Mucosa of stomach (tissue), 1 donor: ENCODE data around the gene AIG1.

Experiments
- H3K27me3 ChIP-seq: one replicate; pipeline ENCODE4 v1.7.0; 2013; ENCODE audit warnings: mild to moderate bottlenecking, low read length; ENCODE audit not compliant: control insufficient read depth, insufficient read depth
- H3K36me3 ChIP-seq: one replicate; pipeline ENCODE4 v1.7.0; 2013; ENCODE audit warnings: low read length; ENCODE audit not compliant: control insufficient read depth, insufficient read depth
- H3K4me1 ChIP-seq: one replicate; pipeline ENCODE4 v1.7.0; 2013; ENCODE audit warnings: mild to moderate bottlenecking, low read length; ENCODE audit not compliant: control insufficient read depth, insufficient read depth
- H3K4me3 ChIP-seq: one replicate; pipeline ENCODE4 v1.7.0; 2013; ENCODE audit warnings: low read length
- H3K9ac ChIP-seq: one replicate; pipeline ENCODE4 v1.7.0; 2013; ENCODE audit warnings: mild to moderate bottlenecking, low read length, moderate library complexity
- H3K9me3 ChIP-seq: one replicate; pipeline ENCODE4 v1.7.0; 2013; ENCODE audit warnings: mild to moderate bottlenecking, low read length, moderate library complexity; ENCODE audit not compliant: control insufficient read depth
- donor health status: Pancreatic carcinoma.

The AIG1 gene

DNA sequence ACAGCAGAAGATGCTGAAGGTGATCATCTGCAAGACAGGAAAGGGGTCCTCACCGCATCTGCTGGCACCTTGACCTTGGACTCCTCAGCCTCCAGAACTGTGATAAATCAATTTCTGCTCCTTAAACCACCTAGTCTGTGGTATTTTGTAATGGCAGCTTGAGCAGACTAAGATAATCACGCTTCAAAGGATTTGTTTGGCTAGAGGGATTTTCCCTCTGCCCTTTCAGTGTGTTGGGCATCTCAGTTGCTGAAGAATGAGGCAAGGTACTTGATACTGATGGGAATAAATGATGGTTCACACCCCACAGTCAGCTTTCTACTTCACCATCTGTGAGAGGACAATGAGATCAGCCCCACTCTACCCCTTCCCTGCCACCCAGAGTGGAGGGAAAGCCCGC is 329.6 kb downstream of the AIG1 start:
- no peak overlapping the region for H3K4me3 ChIP-seq
- no peaks in the 10 kb centered on the region for H3K4me1 ChIP-seq
- no peak overlapping the region for H3K9ac ChIP-seq
- H3K9me3 ChIP-seq, result no peaks in the 10 kb centered on the region
- no peaks in the 10 kb centered on the region for H3K36me3 ChIP-seq
- no peaks in the 10 kb centered on the region for H3K27me3 ChIP-seq
